ENCODE measurements around the gene DRC1. TPM values are rescaled to one million over a fixed set of nuclear protein-coding genes. Genes with fewer than 3 reads are reported as not detected.

DRC1 gene
- total RNA-seq, 1 experiment from 2014 or later, result 0.18 TPM

- Histone ChIP-seq H3K27me3 (ENCODE audit: control insufficient read depth, insufficient read depth, low read length) (no peaks in the 10 kb centered on the region), H3K36me3 (ENCODE audit: control insufficient read depth, insufficient read depth, low read length) (no peaks in the 10 kb centered on the region), H3K4me1 (ENCODE audit: control insufficient read depth, insufficient read depth, low read length) (no peaks in the 10 kb centered on the region), H3K4me3 (ENCODE audit: low read depth in 2 of 2, low read length in 2 of 2) (no peak overlapping the region), H3K27ac (ENCODE audit: low read length) (no peak overlapping the region), H3K9me3 (ENCODE audit: control insufficient read depth, insufficient read depth, low read depth, low read length) (no peaks in the 10 kb centered on the region)
- ATAC-seq, result no peak
- no TSS peak for BruUV-seq (replicated peaks)
- TF ChIP-seq POLR2AphosphoS5 (IDR thresholded peaks at IDR 0.05; ENCODE audit: low read depth, low read length) (no peak), TCF7L2 (IDR thresholded peaks at IDR 0.05; ENCODE audit: low read depth, low read length) (no peak), SIN3A (IDR thresholded peaks at IDR 0.05; ENCODE audit: borderline replicate concordance, insufficient read depth, low read depth, low read length) (no peak), REST (IDR thresholded peaks at IDR 0.05; ENCODE audit: insufficient read depth in 1 of 2, low read depth in 2 of 2, low read length in 1 of 2) (no peak), CTCF (IDR thresholded peaks at IDR 0.05) (no peak)
- DNase-seq (ENCODE audit: low read depth, low spot score), result no peak
- ChIA-PET POLR2A (no interaction called here), CTCF (no interaction called here)
- in situ Hi-C loops (cut with HindIII; ENCODE audit: low pct_unique_long_range_greater_than_20kb, low sequenced_read_pairs) (no loop called here), intact Hi-C loops (cut with micrococcal nuclease; ENCODE audit: unreplicated experiment) (no loop called here)
Observed at GRCh38 chr2:26483516-26483915, 81.8 kb downstream of the DRC1 start.

- H3K9me3 ChIP-seq (ENCODE audit: control insufficient read depth, insufficient read depth, low read depth, low read length), result no peaks in the 10 kb centered on the region
- in situ Hi-C loops (cut with HindIII; ENCODE audit: low pct_unique_long_range_greater_than_20kb, low sequenced_read_pairs), result no loop called here
- no peak overlapping the region for H3K27ac ChIP-seq (ENCODE audit: low read length)
- CTCF ChIA-PET, result no interaction called here
- no peaks in the 10 kb centered on the region for H3K4me1 ChIP-seq (ENCODE audit: control insufficient read depth, insufficient read depth, low read length)
- DNase-seq (ENCODE audit: low read depth, low spot score), result no peak
- POLR2A ChIA-PET, result no interaction called here
- no peaks in the 10 kb centered on the region for H3K36me3 ChIP-seq (ENCODE audit: control insufficient read depth, insufficient read depth, low read length)
- no peak for TF ChIP-seq SIN3A (IDR thresholded peaks at IDR 0.05; ENCODE audit: borderline replicate concordance, insufficient read depth, low read depth, low read length)
- no peak for TF ChIP-seq REST (IDR thresholded peaks at IDR 0.05; ENCODE audit: insufficient read depth in 1 of 2, low read depth in 2 of 2, low read length in 1 of 2)
- TF ChIP-seq POLR2AphosphoS5 (IDR thresholded peaks at IDR 0.05; ENCODE audit: low read depth, low read length), result no peak
- no peak for TF ChIP-seq CTCF (IDR thresholded peaks at IDR 0.05)
- no peak for TF ChIP-seq TCF7L2 (IDR thresholded peaks at IDR 0.05; ENCODE audit: low read depth, low read length)
- ATAC-seq, result no peak
- no peak overlapping the region for H3K4me3 ChIP-seq (ENCODE audit: low read depth in 2 of 2, low read length in 2 of 2)
- intact Hi-C loops (cut with micrococcal nuclease; ENCODE audit: unreplicated experiment), result no loop called here
- BruUV-seq (replicated peaks), result no TSS peak
- no peaks in the 10 kb centered on the region for H3K27me3 ChIP-seq (ENCODE audit: control insufficient read depth, insufficient read depth, low read length)
Observed at GRCh38 chr2:26483957-26484565, 82.3 kb downstream of the DRC1 start.
